Measurements from ENCODE around the gene ARAP2.

- TF ChIP-seq CTCF (conservative IDR thresholded peaks at IDR 0.05): no peak
- no peak for TF ChIP-seq EZH2 (IDR thresholded peaks at IDR 0.05; ENCODE audit: low read depth)
Observed at GRCh38 chr4:36027203-36027602, 217.1 kb downstream of the ARAP2 start.

All from PC-9 (cell line).